Thoracic aorta (tissue), 2 donors: ENCODE results near the gene CHST10. TPM values are rescaled to one million over a fixed set of nuclear protein-coding genes. Genes with fewer than 3 reads are reported as not detected.

Experiments
- ATAC-seq: fragments of 150-250 bp; one replicate; pipeline ENCODE4 v1.8.0; 2017; ENCODE audit warnings: low read depth; ENCODE audit not compliant: insufficient number of reproducible peaks, low FRiP score
- DNase-seq: peaks from one replicate; pipeline ENCODE4 v3.0.0-alpha.2; 2020; ENCODE audit warnings: low spot score
- H3K27ac ChIP-seq, 2 donors: fragments of 200-600 bp; sonication (generic); 1 replicate in 1 of 2; 2 replicates in 1 of 2; pipeline ENCODE4 v1.5.1; 2016; ENCODE audit warnings: mild to moderate bottlenecking in 2 of 2, moderate library complexity in 2 of 2
- H3K27me3 ChIP-seq: fragments of 200-600 bp; sonication (generic); replicated peaks from 2 replicates; pipeline ENCODE4 v1.6.0; 2016; ENCODE audit warnings: mild to moderate bottlenecking; ENCODE audit not compliant: insufficient read depth
- H3K36me3 ChIP-seq: fragments of 200-600 bp; sonication (generic); one replicate; pipeline ENCODE4 v1.5.1; 2016
- H3K4me1 ChIP-seq, 2 donors: fragments of 200-600 bp; sonication (generic); 1 replicate in 1 of 2; 2 replicates in 1 of 2; pipeline versions ENCODE4 v1.5.1 to v1.6.0; 2016; ENCODE audit warnings: low read depth in 2 of 2, mild to moderate bottlenecking in 1 of 2; ENCODE audit not compliant: control insufficient read depth in 1 of 2
- H3K4me3 ChIP-seq: fragments of 200-600 bp; sonication (generic); 2 replicates; pipeline ENCODE4 v1.5.1; 2016; ENCODE audit warnings: mild to moderate bottlenecking
- H3K9me3 ChIP-seq: fragments of 200-600 bp; sonication (generic); 2 replicates; pipeline ENCODE4 v1.5.1; 2016
- CTCF ChIP-seq: fragments of 200-600 bp; sonication (generic); IDR thresholded peaks from one replicate; pipeline ENCODE4 v1.5.1; 2019; ENCODE audit warnings: antibody characterized with exemption
- total RNA-seq, 2 donors: library from RNA; depleted of rRNA; stranded (reverse); fragments of >200 nt; gene quantifications; one replicate each; pipeline versions ENCODE4 v1.1.0 to v1.2.3, GENCODE V29; 2016

Gene CHST10
- total RNA-seq, 2 donors from 2014 or later, result 4.6 to 8.5 TPM

- ATAC-seq, result no peak
- Histone ChIP-seq H3K4me3 (no peak overlapping the region), H3K4me1 (peaks cover 0 to 12% of the 10 kb centered on the region in 2 donors), H3K27ac (no peak overlapping the region), H3K9me3 (no peaks in the 10 kb centered on the region), H3K36me3 (peaks cover 9% of the 10 kb centered on the region), H3K27me3 (no peaks in the 10 kb centered on the region)
- no peak for DNase-seq
- no peak for TF ChIP-seq CTCF
Measured at GRCh38 chr2:100390001-100390940, 27.2 kb downstream of the CHST10 start.

- H3K27ac ChIP-seq, result no peak overlapping the region
- no peaks in the 10 kb centered on the region for H3K27me3 ChIP-seq
- no peak for DNase-seq
- H3K4me3 ChIP-seq, result no peak overlapping the region
- H3K9me3 ChIP-seq, result no peaks in the 10 kb centered on the region
- no peak for TF ChIP-seq CTCF
- peaks cover 9% of the 10 kb centered on the region for H3K36me3 ChIP-seq
- ATAC-seq, result no peak
- peaks cover 0 to 4% of the 10 kb centered on the region in 2 donors for H3K4me1 ChIP-seq
Measured at GRCh38 chr2:100388703-100389102, 28.8 kb downstream of the CHST10 start.

- ATAC-seq, result no peak
- H3K9me3 ChIP-seq, result no peaks in the 10 kb centered on the region
Measured at GRCh38 chr2:100383954-100384353, 33.5 kb downstream of the CHST10 start.

GRCh38 chr2:100383306-100383705, 34.2 kb downstream of the CHST10 start:
- no peaks in the 10 kb centered on the region for H3K36me3 ChIP-seq
- no peak for DNase-seq
- H3K4me1 ChIP-seq, result no peaks in the 10 kb centered on the region
- no peaks in the 10 kb centered on the region for H3K27me3 ChIP-seq
- no peak overlapping the region for H3K4me3 ChIP-seq
- no peak overlapping the region for H3K27ac ChIP-seq
- no peak for ATAC-seq
- TF ChIP-seq CTCF, result no peak
- no peaks in the 10 kb centered on the region for H3K9me3 ChIP-seq

More at GRCh38 chr2:100383954-100384353, 33.5 kb downstream of the CHST10 start:
- TF ChIP-seq CTCF, result no peak
- no peaks in the 10 kb centered on the region for H3K27me3 ChIP-seq
- H3K4me1 ChIP-seq, result no peaks in the 10 kb centered on the region
- DNase-seq, result no peak
- H3K27ac ChIP-seq, result no peak overlapping the region
- H3K36me3 ChIP-seq, result no peaks in the 10 kb centered on the region
- no peak overlapping the region for H3K4me3 ChIP-seq

GRCh38 chr2:100381240-100381639, 36.2 kb downstream of the CHST10 start:
- Histone ChIP-seq H3K27me3 (no peaks in the 10 kb centered on the region), H3K4me1 (no peaks in the 10 kb centered on the region), H3K36me3 (no peaks in the 10 kb centered on the region), H3K27ac (no peak overlapping the region), H3K9me3 (no peaks in the 10 kb centered on the region), H3K4me3 (no peak overlapping the region)
- ATAC-seq, result no peak
- DNase-seq, result no peak
- TF ChIP-seq CTCF, result peak; percentile 82
